GM23338 (cell line): ENCODE results near the gene VAV3. TPM values are rescaled to one million over a fixed set of nuclear protein-coding genes. Genes with fewer than 3 reads are reported as not detected.

ENCODE experiments used
- ATAC-seq: fragments of 200-7000 bp; cut with Tn5 transposase; 3 replicates; pipeline ENCODE4 v1.9.1; 2020
- DNase-seq: peaks from one replicate; pipeline ENCODE4 v3.0.0-alpha.2; 2015; ENCODE audit warnings: low spot score
- H2AFZ ChIP-seq: fragments of 200-600 bp; sonication (generic); 2 replicates; pipeline ENCODE4 v1.8.0; 2016; ENCODE audit warnings: antibody characterized with exemption, mild to moderate bottlenecking, moderate library complexity
- H3F3A ChIP-seq: fragments of 200-600 bp; sonication (generic); replicated peaks from 2 replicates; pipeline ENCODE4 v1.8.0; 2017; ENCODE audit warnings: antibody characterized with exemption, mixed run types, low read depth
- H3K27ac ChIP-seq: fragments of 200-600 bp; sonication (generic); 2 replicates; pipeline ENCODE4 v1.6.1; 2016; ENCODE audit warnings: low read depth
- H3K27me3 ChIP-seq: fragments of 200-600 bp; sonication (generic); 2 replicates; pipeline ENCODE4 v1.8.0; 2016; ENCODE audit warnings: mild to moderate bottlenecking, mixed run types, moderate library complexity; ENCODE audit not compliant: insufficient read depth
- H3K36me3 ChIP-seq: fragments of 200-600 bp; sonication (generic); 2 replicates; pipeline ENCODE4 v1.8.0; 2016; ENCODE audit warnings: mild to moderate bottlenecking; ENCODE audit not compliant: insufficient read depth
- H3K4me1 ChIP-seq: fragments of 200-600 bp; sonication (generic); 2 replicates; pipeline ENCODE4 v1.8.0; 2016; ENCODE audit warnings: mild to moderate bottlenecking, moderate library complexity; ENCODE audit not compliant: insufficient read depth
- H3K4me2 ChIP-seq: fragments of 200-600 bp; sonication (generic); 2 replicates; pipeline ENCODE4 v1.7.1; 2017; ENCODE audit warnings: mixed run types
- H3K4me3 ChIP-seq: fragments of 200-600 bp; sonication (generic); 2 replicates; pipeline ENCODE4 v1.6.1; 2016; ENCODE audit warnings: mixed run types
- H3K79me2 ChIP-seq: fragments of 200-600 bp; sonication (generic); replicated peaks from 2 replicates; pipeline ENCODE4 v1.8.0; 2017; ENCODE audit warnings: mild to moderate bottlenecking; ENCODE audit not compliant: insufficient read depth
- H3K9me2 ChIP-seq: fragments of 200-600 bp; sonication (generic); 2 replicates; pipeline ENCODE4 v1.8.0; 2017; ENCODE audit not compliant: insufficient read depth
- H4K20me1 ChIP-seq: fragments of 200-600 bp; sonication (generic); replicated peaks from 2 replicates; pipeline ENCODE4 v1.8.0; 2017; ENCODE audit warnings: mild to moderate bottlenecking; ENCODE audit not compliant: insufficient read depth
- H3K27ac Mint-ChIP-seq: 2 replicates; pipeline ENCODE4 v1.8.0; 2020; ENCODE audit warnings: inconsistent platforms, mild to moderate bottlenecking, moderate library complexity, mixed read lengths
- H3K27me3 Mint-ChIP-seq: 3 replicates; pipeline ENCODE4 v1.8.0; 2022; ENCODE audit warnings: low read depth, mild to moderate bottlenecking, moderate library complexity, mixed read lengths, inconsistent platforms; ENCODE audit not compliant: insufficient read depth, poor library complexity
- H3K36me3 Mint-ChIP-seq: 3 replicates; pipeline ENCODE4 v1.8.0; 2021; ENCODE audit warnings: low read depth, mild to moderate bottlenecking, inconsistent platforms, moderate library complexity, mixed read lengths
- H3K4me1 Mint-ChIP-seq: 3 replicates; pipeline ENCODE4 v1.8.0; 2020; ENCODE audit warnings: mild to moderate bottlenecking, inconsistent platforms, mixed read lengths
- H3K4me3 Mint-ChIP-seq: 3 replicates; pipeline ENCODE4 v1.8.0; 2021; ENCODE audit warnings: moderate library complexity, mild to moderate bottlenecking, inconsistent platforms, mixed read lengths
- H3K9me3 Mint-ChIP-seq: 3 replicates; pipeline ENCODE4 v1.8.0; 2020; ENCODE audit warnings: moderate library complexity, mild to moderate bottlenecking, inconsistent platforms, mixed read lengths
- CREB1 ChIP-seq: fragments of 250-450 bp; sonication (Bioruptor Pico); IDR thresholded peaks from 2 replicates; pipeline ENCODE4 v1.5.0; 2020; ENCODE audit warnings: low read depth, mild to moderate bottlenecking, moderate library complexity
- EZH2 ChIP-seq: fragments of 200-600 bp; sonication (generic); IDR thresholded peaks from one replicate; pipeline ENCODE4 v1.8.0; 2017; ENCODE audit warnings: antibody characterized with exemption, mild to moderate bottlenecking, low read depth; ENCODE audit not compliant: unreplicated experiment
- EZH2phosphoT487 ChIP-seq: fragments of 200-600 bp; sonication (generic); IDR thresholded peaks from one replicate; pipeline ENCODE4 v1.8.1; 2018; ENCODE audit warnings: antibody characterized with exemption; ENCODE audit not compliant: unreplicated experiment
- JUNB ChIP-seq: IDR thresholded peaks from one replicate; pipeline ENCODE4 v1.6.1; 2016; ENCODE audit warnings: antibody characterized with exemption; ENCODE audit not compliant: unreplicated experiment
- NANOG ChIP-seq: IDR thresholded peaks from 2 replicates; pipeline ENCODE4 v1.6.1; 2016; ENCODE audit warnings: antibody characterized with exemption, borderline replicate concordance
- POLR2AphosphoS5 ChIP-seq: IDR thresholded peaks from 2 replicates; pipeline ENCODE4 v1.6.1; 2016; ENCODE audit warnings: antibody characterized with exemption, low read depth
- STAT1 ChIP-seq: IDR thresholded peaks from one replicate; pipeline ENCODE4 v1.6.1; 2016; ENCODE audit warnings: antibody characterized with exemption; ENCODE audit not compliant: unreplicated experiment
- ZNF114 ChIP-seq: fragments of 250-450 bp; sonication (Bioruptor Pico); IDR thresholded peaks from 2 replicates; pipeline ENCODE4 v1.5.0; 2020; ENCODE audit warnings: mild to moderate bottlenecking, moderate library complexity
- ZNF331 ChIP-seq: fragments of 250-450 bp; sonication (Bioruptor Pico); IDR thresholded peaks from 2 replicates; pipeline ENCODE4 v1.5.0; 2020; ENCODE audit warnings: low read depth, mild to moderate bottlenecking, moderate library complexity
- polyA plus RNA-seq: library from polyadenylated mRNA; unstranded; fragments of >200 nt; fragmentation: Nextera tagmentation; extraction: Ambion mirVana; gene quantifications from 2 replicates; pipeline ENCODE4 v1.2.1, GENCODE V29; 2016
- total RNA-seq: library from RNA; depleted of rRNA; stranded (reverse); fragments of >200 nt; shearing (Covaris generic); gene quantifications from 2 replicates; pipeline ENCODE4 v1.2.3, GENCODE V29; 2014
- TF ChIP-seq, protein P1 (sequence below): IDR thresholded peaks from one replicate; pipeline ENCODE4 v1.6.1; 2018; ENCODE audit warnings: antibody characterized with exemption; ENCODE audit not compliant: unreplicated experiment
- TF ChIP-seq, protein P2 (sequence below), 2 experiments: fragments of 200-600 bp in 1 of 2; sonication (generic) in 1 of 2; conservative IDR thresholded peaks; 2 replicates each; pipeline versions ENCODE4 v1.5.1 to v1.6.1; 2016 to 2017; ENCODE audit warnings: antibody characterized with exemption in 2 of 2, low read depth in 2 of 2, mild to moderate bottlenecking in 2 of 2, moderate library complexity in 1 of 2
- TF ChIP-seq, protein P3 (sequence below): IDR thresholded peaks from 2 replicates; pipeline ENCODE4 v1.6.1; 2016; ENCODE audit warnings: antibody characterized with exemption
- TF ChIP-seq, protein P4 (sequence below): fragments of 250-450 bp; sonication (Bioruptor Pico); IDR thresholded peaks from 2 replicates; pipeline ENCODE4 v1.5.0; 2020; ENCODE audit warnings: mild to moderate bottlenecking, moderate library complexity

The VAV3 gene
- total and polyA plus RNA-seq, 2 experiments from 2014 or later = 3.0 to 11.3 TPM

DNA sequence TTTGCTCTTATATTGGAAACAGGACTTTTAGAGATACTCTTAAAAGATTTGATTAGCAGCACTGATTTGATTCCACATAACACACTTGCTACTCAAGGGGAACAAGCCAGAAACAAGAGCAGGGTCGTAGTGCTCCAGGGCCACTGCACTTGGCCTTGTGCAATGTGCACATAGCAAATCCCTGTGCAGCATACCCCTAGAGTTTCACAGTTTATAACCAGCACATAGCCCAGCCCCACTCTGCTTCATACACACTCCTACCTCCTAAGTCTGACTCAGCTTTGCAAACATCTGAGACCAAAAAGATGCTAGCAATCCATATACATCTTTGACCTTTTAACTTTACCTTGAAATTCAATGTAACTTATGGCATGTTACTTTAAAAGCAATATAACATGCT lies 157.6 kb downstream of the VAV3 start:
- Histone ChIP-seq H3K4me2 (no peak overlapping the region), H2AFZ (no peak overlapping the region), H4K20me1 (no peaks in the 10 kb centered on the region), H3K36me3 (no peaks in the 10 kb centered on the region), H3K27me3 (no peaks in the 10 kb centered on the region), H3K4me3 (no peak overlapping the region), H3K27ac (no peak overlapping the region), H3F3A (no peaks in the 10 kb centered on the region), H3K4me1 (peaks cover 27% of the 10 kb centered on the region), H3K79me2 (no peaks in the 10 kb centered on the region), H3K9me2 (peaks cover 6% of the 10 kb centered on the region; the same call in 1 of the 2 replicates)
- Mint-ChIP-seq H3K4me1 (peaks cover 30% of the 10 kb centered on the region), H3K9me3 (no peaks in the 10 kb centered on the region), H3K4me3 (no peak overlapping the region), H3K27ac (no peak overlapping the region), H3K36me3 (no peaks in the 10 kb centered on the region), H3K27me3 (no peaks in the 10 kb centered on the region)
- no peak for ATAC-seq
- no peak for TF ChIP-seq STAT1
- TF ChIP-seq NANOG = no peak
- no peak for TF ChIP-seq POLR2AphosphoS5
- no peak for TF ChIP-seq EZH2phosphoT487
- TF ChIP-seq ZNF114 (CRISPR knock-in tag) = no peak
- TF ChIP-seq, protein P1, sequence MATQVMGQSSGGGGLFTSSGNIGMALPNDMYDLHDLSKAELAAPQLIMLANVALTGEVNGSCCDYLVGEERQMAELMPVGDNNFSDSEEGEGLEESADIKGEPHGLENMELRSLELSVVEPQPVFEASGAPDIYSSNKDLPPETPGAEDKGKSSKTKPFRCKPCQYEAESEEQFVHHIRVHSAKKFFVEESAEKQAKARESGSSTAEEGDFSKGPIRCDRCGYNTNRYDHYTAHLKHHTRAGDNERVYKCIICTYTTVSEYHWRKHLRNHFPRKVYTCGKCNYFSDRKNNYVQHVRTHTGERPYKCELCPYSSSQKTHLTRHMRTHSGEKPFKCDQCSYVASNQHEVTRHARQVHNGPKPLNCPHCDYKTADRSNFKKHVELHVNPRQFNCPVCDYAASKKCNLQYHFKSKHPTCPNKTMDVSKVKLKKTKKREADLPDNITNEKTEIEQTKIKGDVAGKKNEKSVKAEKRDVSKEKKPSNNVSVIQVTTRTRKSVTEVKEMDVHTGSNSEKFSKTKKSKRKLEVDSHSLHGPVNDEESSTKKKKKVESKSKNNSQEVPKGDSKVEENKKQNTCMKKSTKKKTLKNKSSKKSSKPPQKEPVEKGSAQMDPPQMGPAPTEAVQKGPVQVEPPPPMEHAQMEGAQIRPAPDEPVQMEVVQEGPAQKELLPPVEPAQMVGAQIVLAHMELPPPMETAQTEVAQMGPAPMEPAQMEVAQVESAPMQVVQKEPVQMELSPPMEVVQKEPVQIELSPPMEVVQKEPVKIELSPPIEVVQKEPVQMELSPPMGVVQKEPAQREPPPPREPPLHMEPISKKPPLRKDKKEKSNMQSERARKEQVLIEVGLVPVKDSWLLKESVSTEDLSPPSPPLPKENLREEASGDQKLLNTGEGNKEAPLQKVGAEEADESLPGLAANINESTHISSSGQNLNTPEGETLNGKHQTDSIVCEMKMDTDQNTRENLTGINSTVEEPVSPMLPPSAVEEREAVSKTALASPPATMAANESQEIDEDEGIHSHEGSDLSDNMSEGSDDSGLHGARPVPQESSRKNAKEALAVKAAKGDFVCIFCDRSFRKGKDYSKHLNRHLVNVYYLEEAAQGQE = no peak
- no peak for TF ChIP-seq CREB1 (CRISPR knock-in tag)
- TF ChIP-seq, protein P2, sequence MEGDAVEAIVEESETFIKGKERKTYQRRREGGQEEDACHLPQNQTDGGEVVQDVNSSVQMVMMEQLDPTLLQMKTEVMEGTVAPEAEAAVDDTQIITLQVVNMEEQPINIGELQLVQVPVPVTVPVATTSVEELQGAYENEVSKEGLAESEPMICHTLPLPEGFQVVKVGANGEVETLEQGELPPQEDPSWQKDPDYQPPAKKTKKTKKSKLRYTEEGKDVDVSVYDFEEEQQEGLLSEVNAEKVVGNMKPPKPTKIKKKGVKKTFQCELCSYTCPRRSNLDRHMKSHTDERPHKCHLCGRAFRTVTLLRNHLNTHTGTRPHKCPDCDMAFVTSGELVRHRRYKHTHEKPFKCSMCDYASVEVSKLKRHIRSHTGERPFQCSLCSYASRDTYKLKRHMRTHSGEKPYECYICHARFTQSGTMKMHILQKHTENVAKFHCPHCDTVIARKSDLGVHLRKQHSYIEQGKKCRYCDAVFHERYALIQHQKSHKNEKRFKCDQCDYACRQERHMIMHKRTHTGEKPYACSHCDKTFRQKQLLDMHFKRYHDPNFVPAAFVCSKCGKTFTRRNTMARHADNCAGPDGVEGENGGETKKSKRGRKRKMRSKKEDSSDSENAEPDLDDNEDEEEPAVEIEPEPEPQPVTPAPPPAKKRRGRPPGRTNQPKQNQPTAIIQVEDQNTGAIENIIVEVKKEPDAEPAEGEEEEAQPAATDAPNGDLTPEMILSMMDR (conservative IDR thresholded peaks at IDR 0.05; ENCODE audit: low read depth in 2 of 2) = no peak
- TF ChIP-seq ZNF331 (CRISPR knock-in tag) = no peak
- TF ChIP-seq, protein P3, sequence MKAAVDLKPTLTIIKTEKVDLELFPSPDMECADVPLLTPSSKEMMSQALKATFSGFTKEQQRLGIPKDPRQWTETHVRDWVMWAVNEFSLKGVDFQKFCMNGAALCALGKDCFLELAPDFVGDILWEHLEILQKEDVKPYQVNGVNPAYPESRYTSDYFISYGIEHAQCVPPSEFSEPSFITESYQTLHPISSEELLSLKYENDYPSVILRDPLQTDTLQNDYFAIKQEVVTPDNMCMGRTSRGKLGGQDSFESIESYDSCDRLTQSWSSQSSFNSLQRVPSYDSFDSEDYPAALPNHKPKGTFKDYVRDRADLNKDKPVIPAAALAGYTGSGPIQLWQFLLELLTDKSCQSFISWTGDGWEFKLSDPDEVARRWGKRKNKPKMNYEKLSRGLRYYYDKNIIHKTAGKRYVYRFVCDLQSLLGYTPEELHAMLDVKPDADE = no peak
- TF ChIP-seq, protein P4, sequence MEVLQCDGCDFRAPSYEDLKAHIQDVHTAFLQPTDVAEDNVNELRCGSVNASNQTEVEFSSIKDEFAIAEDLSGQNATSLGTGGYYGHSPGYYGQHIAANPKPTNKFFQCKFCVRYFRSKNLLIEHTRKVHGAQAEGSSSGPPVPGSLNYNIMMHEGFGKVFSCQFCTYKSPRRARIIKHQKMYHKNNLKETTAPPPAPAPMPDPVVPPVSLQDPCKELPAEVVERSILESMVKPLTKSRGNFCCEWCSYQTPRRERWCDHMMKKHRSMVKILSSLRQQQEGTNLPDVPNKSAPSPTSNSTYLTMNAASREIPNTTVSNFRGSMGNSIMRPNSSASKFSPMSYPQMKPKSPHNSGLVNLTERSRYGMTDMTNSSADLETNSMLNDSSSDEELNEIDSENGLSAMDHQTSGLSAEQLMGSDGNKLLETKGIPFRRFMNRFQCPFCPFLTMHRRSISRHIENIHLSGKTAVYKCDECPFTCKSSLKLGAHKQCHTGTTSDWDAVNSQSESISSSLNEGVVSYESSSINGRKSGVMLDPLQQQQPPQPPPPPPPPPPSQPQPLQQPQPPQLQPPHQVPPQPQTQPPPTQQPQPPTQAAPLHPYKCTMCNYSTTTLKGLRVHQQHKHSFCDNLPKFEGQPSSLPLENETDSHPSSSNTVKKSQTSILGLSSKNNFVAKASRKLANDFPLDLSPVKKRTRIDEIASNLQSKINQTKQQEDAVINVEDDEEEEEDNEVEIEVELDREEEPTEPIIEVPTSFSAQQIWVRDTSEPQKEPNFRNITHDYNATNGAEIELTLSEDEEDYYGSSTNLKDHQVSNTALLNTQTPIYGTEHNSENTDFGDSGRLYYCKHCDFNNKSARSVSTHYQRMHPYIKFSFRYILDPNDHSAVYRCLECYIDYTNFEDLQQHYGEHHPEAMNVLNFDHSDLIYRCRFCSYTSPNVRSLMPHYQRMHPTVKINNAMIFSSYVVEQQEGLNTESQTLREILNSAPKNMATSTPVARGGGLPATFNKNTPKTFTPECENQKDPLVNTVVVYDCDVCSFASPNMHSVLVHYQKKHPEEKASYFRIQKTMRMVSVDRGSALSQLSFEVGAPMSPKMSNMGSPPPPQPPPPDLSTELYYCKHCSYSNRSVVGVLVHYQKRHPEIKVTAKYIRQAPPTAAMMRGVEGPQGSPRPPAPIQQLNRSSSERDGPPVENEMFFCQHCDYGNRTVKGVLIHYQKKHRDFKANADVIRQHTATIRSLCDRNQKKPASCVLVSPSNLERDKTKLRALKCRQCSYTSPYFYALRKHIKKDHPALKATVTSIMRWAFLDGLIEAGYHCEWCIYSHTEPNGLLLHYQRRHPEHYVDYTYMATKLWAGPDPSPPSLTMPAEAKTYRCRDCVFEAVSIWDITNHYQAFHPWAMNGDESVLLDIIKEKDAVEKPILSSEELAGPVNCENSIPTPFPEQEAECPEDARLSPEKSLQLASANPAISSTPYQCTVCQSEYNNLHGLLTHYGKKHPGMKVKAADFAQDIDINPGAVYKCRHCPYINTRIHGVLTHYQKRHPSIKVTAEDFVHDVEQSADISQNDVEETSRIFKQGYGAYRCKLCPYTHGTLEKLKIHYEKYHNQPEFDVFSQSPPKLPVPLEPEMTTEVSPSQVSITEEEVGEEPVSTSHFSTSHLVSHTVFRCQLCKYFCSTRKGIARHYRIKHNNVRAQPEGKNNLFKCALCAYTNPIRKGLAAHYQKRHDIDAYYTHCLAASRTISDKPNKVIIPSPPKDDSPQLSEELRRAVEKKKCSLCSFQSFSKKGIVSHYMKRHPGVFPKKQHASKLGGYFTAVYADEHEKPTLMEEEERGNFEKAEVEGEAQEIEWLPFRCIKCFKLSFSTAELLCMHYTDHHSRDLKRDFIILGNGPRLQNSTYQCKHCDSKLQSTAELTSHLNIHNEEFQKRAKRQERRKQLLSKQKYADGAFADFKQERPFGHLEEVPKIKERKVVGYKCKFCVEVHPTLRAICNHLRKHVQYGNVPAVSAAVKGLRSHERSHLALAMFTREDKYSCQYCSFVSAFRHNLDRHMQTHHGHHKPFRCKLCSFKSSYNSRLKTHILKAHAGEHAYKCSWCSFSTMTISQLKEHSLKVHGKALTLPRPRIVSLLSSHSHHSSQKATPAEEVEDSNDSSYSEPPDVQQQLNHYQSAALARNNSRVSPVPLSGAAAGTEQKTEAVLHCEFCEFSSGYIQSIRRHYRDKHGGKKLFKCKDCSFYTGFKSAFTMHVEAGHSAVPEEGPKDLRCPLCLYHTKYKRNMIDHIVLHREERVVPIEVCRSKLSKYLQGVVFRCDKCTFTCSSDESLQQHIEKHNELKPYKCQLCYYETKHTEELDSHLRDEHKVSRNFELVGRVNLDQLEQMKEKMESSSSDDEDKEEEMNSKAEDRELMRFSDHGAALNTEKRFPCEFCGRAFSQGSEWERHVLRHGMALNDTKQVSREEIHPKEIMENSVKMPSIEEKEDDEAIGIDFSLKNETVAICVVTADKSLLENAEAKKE (CRISPR knock-in tag) = no peak
- no peak for TF ChIP-seq EZH2
- TF ChIP-seq JUNB = no peak
- no peak for DNase-seq
